Natural killer cell (primary cell): Measurements from ENCODE around the gene ZNF536. TPM values are rescaled to one million over a fixed set of nuclear protein-coding genes. Genes with fewer than 3 reads are reported as not detected.

Experiments
- ATAC-seq, 3 donors: fragments of 150-1000 bp in 2 of 3; fragments of 200-7000 bp in 1 of 3; cut with Tn5 transposase; 1 replicate in 1 of 3; 2 replicates in 2 of 3; pipeline ENCODE4 v1.10.0; 2021; ENCODE audit warnings: mild to moderate bottlenecking in 2 of 3, moderate library complexity in 2 of 3
- DNase-seq, 2 donors: peaks; one replicate each; pipeline versions ENCODE4 v3.0.0 to v3.0.0-alpha.2; 2013 to 2021; ENCODE audit warnings: mixed read lengths in 1 of 2
- H3K27ac ChIP-seq: one replicate; pipeline ENCODE4 v1.5.1; 2013; ENCODE audit warnings: mild to moderate bottlenecking, low read length
- H3K27me3 ChIP-seq: one replicate; pipeline ENCODE4 v1.6.1; 2013; ENCODE audit warnings: low read length; ENCODE audit not compliant: control insufficient read depth, insufficient read depth
- H3K36me3 ChIP-seq: one replicate; pipeline ENCODE4 v1.6.1; 2013; ENCODE audit warnings: low read length; ENCODE audit not compliant: control insufficient read depth, insufficient read depth
- H3K4me1 ChIP-seq: one replicate; pipeline ENCODE4 v1.6.1; 2013; ENCODE audit warnings: low read length; ENCODE audit not compliant: control insufficient read depth, insufficient read depth
- H3K4me3 ChIP-seq: one replicate; pipeline ENCODE4 v1.5.1; 2013; ENCODE audit warnings: low read length
- H3K9me3 ChIP-seq: one replicate; pipeline ENCODE4 v1.6.1; 2013; ENCODE audit warnings: low read length; ENCODE audit not compliant: control insufficient read depth, insufficient read depth
- H3K27ac Mint-ChIP-seq, 2 donors: one replicate each; pipeline ENCODE4 v1.8.0; 2022; ENCODE audit warnings: mild to moderate bottlenecking in 2 of 2, mixed read lengths in 2 of 2, moderate library complexity in 1 of 2
- H3K27me3 Mint-ChIP-seq, 2 donors: one replicate each; pipeline ENCODE4 v1.8.0; 2022; ENCODE audit warnings: low read depth in 2 of 2, mixed read lengths in 2 of 2
- H3K36me3 Mint-ChIP-seq: one replicate; pipeline ENCODE4 v1.8.0; 2022; ENCODE audit warnings: mixed read lengths
- H3K4me1 Mint-ChIP-seq, 2 donors: one replicate each; pipeline ENCODE4 v1.8.0; 2022; ENCODE audit warnings: mixed read lengths in 2 of 2
- H3K4me3 Mint-ChIP-seq: one replicate; pipeline ENCODE4 v1.8.0; 2022; ENCODE audit warnings: mild to moderate bottlenecking, moderate library complexity, mixed read lengths
- H3K9me3 Mint-ChIP-seq, 2 donors: one replicate each; pipeline ENCODE4 v1.8.0; 2022; ENCODE audit warnings: mixed read lengths in 2 of 2
- CTCF ChIP-seq: fragments of 200-600 bp; IDR thresholded peaks from one replicate; pipeline ENCODE4 v1.8.0; 2022; ENCODE audit warnings: antibody characterized with exemption
- WGBS: methylation state at CpG from one replicate; pipeline ENCODE4 v1.1.7; 2013; ENCODE audit warnings: missing lambda C conversion rate; ENCODE audit not compliant: insufficient coverage; 5-methylcytosine and 5-hydroxymethylcytosine counted together
- intact Hi-C: fragments of 100-400 bp; cut with micrococcal nuclease; formaldehyde crosslinking; loops from one replicate; pipeline ENCODE4 v1.14.2; 2022
- total RNA-seq, 4 donors: library from RNA; stranded (reverse); fragments of 120-200 nt in 1 of 4; gene quantifications; one replicate each; pipeline versions ENCODE4 v1.2.3 to v1.2.4, GENCODE V29; 2013 to 2022

The ZNF536 gene
- total RNA-seq, 3 donors from 2014 or later (not counting 1 experiment from before 2014, with no cell fraction given) = not detected

- H3K36me3 ChIP-seq = no peaks in the 10 kb centered on the region
- H3K4me1 ChIP-seq = no peaks in the 10 kb centered on the region
- no peak overlapping the region for H3K27ac Mint-ChIP-seq
- no peak overlapping the region for H3K4me3 Mint-ChIP-seq
- H3K4me1 Mint-ChIP-seq = no peaks in the 10 kb centered on the region
- 76% methylated on average over 10 of the region's 11 CpGs for WGBS
- intact Hi-C loops = no loop called here
- no peaks in the 10 kb centered on the region for H3K9me3 Mint-ChIP-seq
- no peak overlapping the region for H3K4me3 ChIP-seq
- DNase-seq (no peak), ATAC-seq (no peak)
- no peaks in the 10 kb centered on the region for H3K36me3 Mint-ChIP-seq
- no peaks in the 10 kb centered on the region for H3K27me3 ChIP-seq
- no peaks in the 10 kb centered on the region for H3K27me3 Mint-ChIP-seq
- no peak overlapping the region for H3K27ac ChIP-seq
- TF ChIP-seq CTCF = no peak
- no peaks in the 10 kb centered on the region for H3K9me3 ChIP-seq
These were observed 222.0 kb downstream of the ZNF536 start for GRCh38 chr19:30593975-30594745.

- H3K27me3 Mint-ChIP-seq = peaks cover 3 to 8% of the 10 kb centered on the region in 2 donors
- Histone ChIP-seq H3K27ac (no peak overlapping the region), H3K36me3 (no peaks in the 10 kb centered on the region), H3K4me1 (no peaks in the 10 kb centered on the region), H3K9me3 (no peaks in the 10 kb centered on the region), H3K27me3 (no peaks in the 10 kb centered on the region), H3K4me3 (no peak overlapping the region)
- no peak for ATAC-seq
- H3K36me3 Mint-ChIP-seq = no peaks in the 10 kb centered on the region
- TF ChIP-seq CTCF = no peak
- 77% methylated on average over 6 of the region's 6 CpGs for WGBS
- DNase-seq = no peak
- intact Hi-C loops = no loop called here
- no peaks in the 10 kb centered on the region for H3K9me3 Mint-ChIP-seq
- H3K27ac Mint-ChIP-seq = no peak overlapping the region
- no peak overlapping the region for H3K4me3 Mint-ChIP-seq
- H3K4me1 Mint-ChIP-seq = no peaks in the 10 kb centered on the region
These were observed 224.1 kb downstream of the ZNF536 start for GRCh38 chr19:30596268-30596667.

- Mint-ChIP-seq H3K4me3 (no peak overlapping the region), H3K4me1 (no peaks in the 10 kb centered on the region), H3K27ac (no peak overlapping the region), H3K9me3 (no peaks in the 10 kb centered on the region), H3K36me3 (no peaks in the 10 kb centered on the region), H3K27me3 (peaks cover 3 to 8% of the 10 kb centered on the region in 2 donors)
- Histone ChIP-seq H3K9me3 (no peaks in the 10 kb centered on the region), H3K27me3 (no peaks in the 10 kb centered on the region), H3K4me3 (no peak overlapping the region), H3K27ac (no peak overlapping the region), H3K4me1 (no peaks in the 10 kb centered on the region), H3K36me3 (no peaks in the 10 kb centered on the region)
- no peak for TF ChIP-seq CTCF
- intact Hi-C loops = no loop called here
- no peak for ATAC-seq
- DNase-seq = no peak
- 44% methylated on average over 8 of the region's 9 CpGs for WGBS
These were observed 224.7 kb downstream of the ZNF536 start for GRCh38 chr19:30596813-30597399.
